Measurements from ENCODE around the gene PEF1.

The PEF1 gene

DNA sequence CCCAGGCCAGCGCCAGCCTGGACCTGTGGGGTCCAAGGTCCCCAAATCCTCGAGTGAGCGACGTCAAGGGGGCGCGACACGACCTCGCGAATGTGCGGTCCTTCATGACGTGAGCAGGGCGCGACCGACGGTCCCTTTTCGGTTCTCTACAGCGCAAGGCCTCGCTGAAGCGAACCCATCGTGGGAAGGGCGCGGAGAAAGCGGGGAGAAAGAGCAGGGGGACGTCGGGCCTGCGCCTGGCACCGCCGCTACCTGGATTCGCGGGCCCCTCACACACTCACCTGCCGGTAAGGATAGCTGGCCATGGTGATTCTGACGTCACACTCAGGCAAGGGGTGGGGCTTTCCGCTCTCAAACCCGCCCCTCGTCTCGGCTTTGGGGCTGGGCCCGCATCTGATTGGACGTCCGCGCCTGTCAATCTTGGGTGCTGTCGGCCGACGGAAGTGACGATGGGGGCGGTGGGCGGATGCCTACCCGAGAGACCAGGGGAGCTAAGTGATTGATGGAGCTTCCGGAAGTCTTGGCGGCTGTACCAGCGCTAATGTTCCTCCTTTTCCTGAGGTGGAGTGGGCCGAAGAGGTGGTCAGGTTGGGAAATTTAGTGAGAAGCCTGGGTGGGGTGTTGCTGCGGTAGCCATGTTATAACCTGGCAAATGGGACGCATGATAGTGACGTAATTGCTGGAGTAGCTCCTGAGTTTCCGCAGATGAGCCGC lies at the start of gene PEF1:
Gene PEF1, minus strand, starts transcription at position 317 of the 714 bp plus-strand sequence. Its CDS starts 12 bp downstream, at position 305.
- TF ChIP-seq, protein P1, sequence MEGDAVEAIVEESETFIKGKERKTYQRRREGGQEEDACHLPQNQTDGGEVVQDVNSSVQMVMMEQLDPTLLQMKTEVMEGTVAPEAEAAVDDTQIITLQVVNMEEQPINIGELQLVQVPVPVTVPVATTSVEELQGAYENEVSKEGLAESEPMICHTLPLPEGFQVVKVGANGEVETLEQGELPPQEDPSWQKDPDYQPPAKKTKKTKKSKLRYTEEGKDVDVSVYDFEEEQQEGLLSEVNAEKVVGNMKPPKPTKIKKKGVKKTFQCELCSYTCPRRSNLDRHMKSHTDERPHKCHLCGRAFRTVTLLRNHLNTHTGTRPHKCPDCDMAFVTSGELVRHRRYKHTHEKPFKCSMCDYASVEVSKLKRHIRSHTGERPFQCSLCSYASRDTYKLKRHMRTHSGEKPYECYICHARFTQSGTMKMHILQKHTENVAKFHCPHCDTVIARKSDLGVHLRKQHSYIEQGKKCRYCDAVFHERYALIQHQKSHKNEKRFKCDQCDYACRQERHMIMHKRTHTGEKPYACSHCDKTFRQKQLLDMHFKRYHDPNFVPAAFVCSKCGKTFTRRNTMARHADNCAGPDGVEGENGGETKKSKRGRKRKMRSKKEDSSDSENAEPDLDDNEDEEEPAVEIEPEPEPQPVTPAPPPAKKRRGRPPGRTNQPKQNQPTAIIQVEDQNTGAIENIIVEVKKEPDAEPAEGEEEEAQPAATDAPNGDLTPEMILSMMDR (conservative IDR thresholded peaks at IDR 0.05; ENCODE audit: control insufficient read depth, insufficient read depth, low read depth, low read length) = no peak

GRCh38 chr1:31693231-31693630 lies 48.6 kb upstream of the PEF1 start:
- TF ChIP-seq, protein P1 (conservative IDR thresholded peaks at IDR 0.05; ENCODE audit: control insufficient read depth, insufficient read depth, low read depth, low read length) = no peak
- no peak overlapping the region for H3K4me3 ChIP-seq (ENCODE audit: control insufficient read depth, low read depth, low read length)
- no peak for DNase-seq (ENCODE audit: low read depth)

More for the DNA sequence above, at the start of gene PEF1:
- peak within 1 kb of the TSS; percentile 94 for H3K4me3 ChIP-seq (ENCODE audit: control insufficient read depth, low read depth, low read length)
- peak; percentile 97 for DNase-seq (ENCODE audit: low read depth)

GRCh38 chr1:31691951-31692350 lies 47.3 kb upstream of the PEF1 start:
- TF ChIP-seq, protein P1 (conservative IDR thresholded peaks at IDR 0.05; ENCODE audit: control insufficient read depth, insufficient read depth, low read depth, low read length) = no peak
- no peak overlapping the region for H3K4me3 ChIP-seq (ENCODE audit: control insufficient read depth, low read depth, low read length)
- DNase-seq (ENCODE audit: low read depth) = no peak

DNA sequence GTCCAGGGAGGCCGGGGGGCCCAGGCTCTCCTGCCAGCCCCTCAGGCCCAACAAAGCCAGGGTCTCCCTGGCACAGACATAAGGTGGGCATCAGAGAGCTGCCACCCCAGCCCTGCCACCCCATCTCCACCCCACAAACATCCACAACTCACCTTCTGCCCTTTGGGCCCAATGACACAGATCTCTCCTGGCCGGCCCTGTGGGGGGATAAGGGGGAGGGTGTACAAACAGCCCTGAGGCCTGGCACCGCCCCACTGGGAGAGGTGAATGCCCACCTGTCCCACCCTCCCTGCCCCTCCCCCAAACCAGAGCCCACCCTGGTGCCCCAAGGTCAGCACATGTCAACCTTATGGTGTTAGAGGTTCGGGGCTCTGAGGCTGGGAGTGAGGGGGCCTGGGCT lies 46.8 kb upstream of the PEF1 start:
- TF ChIP-seq, protein P1 (conservative IDR thresholded peaks at IDR 0.05; ENCODE audit: control insufficient read depth, insufficient read depth, low read depth, low read length) = no peak
- H3K4me3 ChIP-seq (ENCODE audit: control insufficient read depth, low read depth, low read length) = no peak overlapping the region
- DNase-seq (ENCODE audit: low read depth) = no peak

DNA sequence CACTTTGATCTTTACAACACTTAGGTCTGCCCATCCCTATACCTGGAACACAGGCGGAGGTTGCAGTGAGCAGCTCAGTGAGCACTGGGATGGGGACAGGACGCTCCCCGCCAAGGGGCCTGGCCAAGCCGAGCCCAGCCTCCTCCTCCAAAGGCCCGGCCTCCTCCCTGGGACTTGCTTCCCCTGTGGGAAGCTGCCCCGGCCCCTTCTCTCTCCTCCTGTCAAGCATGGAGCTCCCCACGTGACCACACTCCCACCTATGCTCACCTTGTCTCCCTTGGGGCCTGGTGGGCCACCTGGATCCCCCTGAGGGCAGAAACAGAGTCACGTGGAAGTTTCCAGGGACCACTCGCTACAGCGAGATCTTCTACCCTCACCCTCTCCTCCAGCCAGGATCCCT lies 46.2 kb upstream of the PEF1 start:
- TF ChIP-seq, protein P1 (conservative IDR thresholded peaks at IDR 0.05; ENCODE audit: control insufficient read depth, insufficient read depth, low read depth, low read length) = no peak
- no peak for DNase-seq (ENCODE audit: low read depth)
- H3K4me3 ChIP-seq (ENCODE audit: control insufficient read depth, low read depth, low read length) = no peak overlapping the region

DNA sequence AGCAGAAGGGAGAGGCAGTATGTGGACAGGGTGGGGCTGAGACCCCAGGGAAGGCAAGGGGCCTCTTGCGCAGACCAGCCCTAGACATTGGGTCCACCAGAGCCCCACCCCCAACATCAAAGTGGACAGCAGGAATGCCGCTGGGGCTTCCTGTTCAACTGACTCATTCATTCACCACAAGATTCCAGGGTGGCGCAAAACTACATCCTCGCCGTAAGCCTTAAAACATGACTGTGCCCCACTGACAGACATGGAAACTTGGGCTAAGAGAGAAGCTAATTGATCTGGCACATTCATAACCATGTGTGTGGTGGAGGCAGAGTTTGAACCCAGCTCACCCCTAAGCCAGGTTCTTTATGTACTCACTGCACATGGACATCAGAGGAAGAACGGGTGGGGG lies 45.2 kb upstream of the PEF1 start:
- TF ChIP-seq, protein P1 (conservative IDR thresholded peaks at IDR 0.05; ENCODE audit: control insufficient read depth, insufficient read depth, low read depth, low read length) = no peak
- no peak overlapping the region for H3K4me3 ChIP-seq (ENCODE audit: control insufficient read depth, low read depth, low read length)
- peak; percentile 95 for DNase-seq (ENCODE audit: low read depth)
